ENCODE results near the gene TEX2. TPM values are rescaled to one million over a fixed set of nuclear protein-coding genes. Genes with fewer than 3 reads are reported as not detected.

The TEX2 gene
- total and polyA plus RNA-seq, 9 of the 15 experiments (the other 6 are each of a cell fraction or from before 2014, with no cell fraction given), result 4.1 to 27.6 (median 19.3) TPM

- Histone ChIP-seq H3K27me3 (ENCODE audit: control insufficient read depth in 2 of 2, insufficient read depth in 2 of 2, low read length in 2 of 2) (no peaks in the 10 kb centered on the region), H3K9me3 (replicated peaks; ENCODE audit: control insufficient read depth, insufficient read depth, low read depth, low read length) (no peaks in the 10 kb centered on the region), H3K36me3 (ENCODE audit: control insufficient read depth, insufficient read depth, low read length) (peaks cover 7% of the 10 kb centered on the region; the same call in 1 of the 3 replicates), H4K20me1 (replicated peaks; ENCODE audit: control insufficient read depth, insufficient read depth, low read length) (peaks cover 14% of the 10 kb centered on the region; the same call in 1 of the 2 replicates), H3K79me2 (ENCODE audit: control insufficient read depth, insufficient read depth, low read length) (peaks cover 73% of the 10 kb centered on the region), H3K4me2 (ENCODE audit: insufficient read depth, low read length) (no peak overlapping the region), H3K4me1 (replicated peaks in 1 of 2; ENCODE audit: control insufficient read depth in 2 of 2, insufficient read depth in 2 of 2, low read length in 2 of 2) (peaks cover 2 to 9% of the 10 kb centered on the region in 2 experiments; a peak in 2 of 5 replicates), H3K9ac (ENCODE audit: insufficient read depth in 1 of 2, low read depth in 2 of 2, low read length in 2 of 2) (no peak overlapping the region; a peak in 1 of 4 replicates), H3K9me1 (ENCODE audit: control insufficient read depth, insufficient read depth, low read length) (no peaks in the 10 kb centered on the region), H2AFZ (ENCODE audit: low read depth, low read length) (no peak overlapping the region), H3K4me3 (no peak overlapping the region), H3K27ac (ENCODE audit: extremely low read depth, low read depth, low read length) (no peak overlapping the region)
- TF ChIP-seq FOSL1 (tag; conservative IDR thresholded peaks at IDR 0.05) (peak; percentile 41), SUPT5H (IDR thresholded peaks at IDR 0.05) (no peak)
- 53% methylated on average over 5 of the region's 5 CpGs for WGBS (ENCODE audit: insufficient coverage, low coverage, missing lambda C conversion rate)
- intact Hi-C loops (cut with micrococcal nuclease), result no loop called here
- DNase-seq (ENCODE audit: extremely low read depth in 1 of 4, low spot score in 3 of 4) (peak in 1 of 4 experiments; percentile 12), ATAC-seq (peak; percentile 51; the same call in 1 of the 3 replicates), FAIRE-seq (no peak)
- BruUV-seq (replicated peaks), result no TSS peak
- in situ Hi-C loops (cut with MboI), result no loop called here
- ChIA-PET POLR2A (interaction anchor here (0.6 to 0.8 kb wide), 3 partner anchors 29 to 547 kb away, joined by 3 to 4 read pairs (median 3); no protein-coding TSS in a partner anchor), CTCF (ENCODE audit: low intra/inter-chr PET ratio) (no interaction called here)
Observed at GRCh38 chr17:64202683-64203344, 60.2 kb downstream of the TEX2 start.
